ENCODE data around the gene VMAC. TPM values are rescaled to one million over a fixed set of nuclear protein-coding genes. Genes with fewer than 3 reads are reported as not detected.
"Not testable (repeated sequence)": the region's sequence is repeated elsewhere in the genome, so short reads cannot be mapped to it uniquely, and the experiment has no call there.

Gene VMAC
- total RNA-seq, 2 experiments from 2014 or later = 23.4 to 25.3 TPM

GRCh38 chr19:5873617-5874199 lies 31.0 kb upstream of the VMAC start:
- CTCF ChIA-PET = no interaction called here
- intact Hi-C loops (cut with DNase I, micrococcal nuclease) = no loop called here
- Mint-ChIP-seq H3K36me3 (ENCODE audit: low read depth) (no peaks in the 10 kb centered on the region), H3K4me3 (no peak overlapping the region), H3K27ac (no peak overlapping the region), H3K27me3 (no peaks in the 10 kb centered on the region), H3K9me3 (no peaks in the 10 kb centered on the region), H3K4me1 (ENCODE audit: low read depth) (no peaks in the 10 kb centered on the region)
- Histone ChIP-seq H3K27ac (ENCODE audit: low read depth in 1 of 2, low read length in 2 of 2) (no peak overlapping the region), H3K4me1 (ENCODE audit: insufficient read depth, low read length) (no peaks in the 10 kb centered on the region), H3K4me3 (ENCODE audit: low read length) (no peak overlapping the region), H3K9me3 (ENCODE audit: control insufficient read depth in 1 of 2, insufficient read depth in 1 of 2, low read length in 2 of 2) (no peaks in the 10 kb centered on the region), H3K27me3 (ENCODE audit: control insufficient read depth in 1 of 2, insufficient read depth in 2 of 2, low read length in 2 of 2) (peaks cover 3 to 12% of the 10 kb centered on the region in 2 experiments), H3K36me3 (ENCODE audit: insufficient read depth, low read length) (no peaks in the 10 kb centered on the region)
- no peak for TF ChIP-seq CTCF (IDR thresholded peaks at IDR 0.05)
- DNase-seq (no peak), ATAC-seq (ENCODE audit: poor library complexity) (no peak)
- POLR2A ChIA-PET = no interaction called here

GRCh38 chr19:5874496-5874895 lies 30.2 kb upstream of the VMAC start:
- H3K4me3 ChIP-seq (ENCODE audit: low read length) = not testable (repeated sequence)

GRCh38 chr19:5877427-5877826 lies 27.2 kb upstream of the VMAC start:
- H3K9me3 Mint-ChIP-seq = no peaks in the 10 kb centered on the region
- no peak overlapping the region for H3K27ac Mint-ChIP-seq
- no peaks in the 10 kb centered on the region for H3K36me3 ChIP-seq (ENCODE audit: insufficient read depth, low read length)
- no peak for TF ChIP-seq CTCF (IDR thresholded peaks at IDR 0.05)
- no peak overlapping the region for H3K4me3 ChIP-seq (ENCODE audit: low read length)
- H3K36me3 Mint-ChIP-seq (ENCODE audit: low read depth) = no peaks in the 10 kb centered on the region
- CTCF ChIA-PET = no interaction called here
- H3K27me3 ChIP-seq (ENCODE audit: control insufficient read depth in 1 of 2, insufficient read depth in 2 of 2, low read length in 2 of 2) = peaks cover 20 to 24% of the 10 kb centered on the region in 2 experiments
- intact Hi-C loops (cut with DNase I, micrococcal nuclease) = no loop called here
- no peaks in the 10 kb centered on the region for H3K4me1 ChIP-seq (ENCODE audit: insufficient read depth, low read length)
- H3K4me1 Mint-ChIP-seq (ENCODE audit: low read depth) = no peaks in the 10 kb centered on the region
- POLR2A ChIA-PET = no interaction called here
- no peak overlapping the region for H3K27ac ChIP-seq (ENCODE audit: low read depth in 1 of 2, low read length in 2 of 2)
- peaks cover 2% of the 10 kb centered on the region for H3K27me3 Mint-ChIP-seq
- DNase-seq (no peak), ATAC-seq (ENCODE audit: poor library complexity) (no peak)
- H3K9me3 ChIP-seq (ENCODE audit: control insufficient read depth in 1 of 2, insufficient read depth in 1 of 2, low read length in 2 of 2) = no peaks in the 10 kb centered on the region
- H3K4me3 Mint-ChIP-seq = no peak overlapping the region

More at GRCh38 chr19:5874496-5874895, 30.2 kb upstream of the VMAC start:
- DNase-seq; H3K4me3 Mint-ChIP-seq; H3K27ac Mint-ChIP-seq; H3K9me3 ChIP-seq (ENCODE audit: control insufficient read depth in 1 of 2, insufficient read depth in 1 of 2, low read length in 2 of 2); H3K4me1 ChIP-seq (ENCODE audit: insufficient read depth, low read length); H3K4me1 Mint-ChIP-seq (ENCODE audit: low read depth); H3K36me3 Mint-ChIP-seq (ENCODE audit: low read depth); H3K27me3 Mint-ChIP-seq; intact Hi-C loops (cut with DNase I, micrococcal nuclease); CTCF ChIA-PET; H3K36me3 ChIP-seq (ENCODE audit: insufficient read depth, low read length); H3K27ac ChIP-seq (ENCODE audit: low read depth in 1 of 2, low read length in 2 of 2); ATAC-seq (ENCODE audit: poor library complexity); H3K9me3 Mint-ChIP-seq; POLR2A ChIA-PET: not testable (repeated sequence)
- peaks cover 11 to 18% of the 10 kb centered on the region in 2 experiments for H3K27me3 ChIP-seq (ENCODE audit: control insufficient read depth in 1 of 2, insufficient read depth in 2 of 2, low read length in 2 of 2)

- H3K27ac ChIP-seq (ENCODE audit: low read depth in 1 of 2, low read length in 2 of 2) = no peak overlapping the region
- Mint-ChIP-seq H3K4me1 (ENCODE audit: low read depth) (no peaks in the 10 kb centered on the region), H3K27me3 (peaks cover 5% of the 10 kb centered on the region), H3K36me3 (ENCODE audit: low read depth) (no peaks in the 10 kb centered on the region), H3K9me3 (no peaks in the 10 kb centered on the region), H3K4me3 (no peak overlapping the region), H3K27ac (no peak overlapping the region)
- H3K4me1 ChIP-seq (ENCODE audit: insufficient read depth, low read length) = no peaks in the 10 kb centered on the region
- no peak for TF ChIP-seq CTCF (IDR thresholded peaks at IDR 0.05)
- no peak overlapping the region for H3K4me3 ChIP-seq (ENCODE audit: low read length)
- peaks cover 20 to 24% of the 10 kb centered on the region in 2 experiments for H3K27me3 ChIP-seq (ENCODE audit: control insufficient read depth in 1 of 2, insufficient read depth in 2 of 2, low read length in 2 of 2)
- CTCF ChIA-PET = no interaction called here
- H3K36me3 ChIP-seq (ENCODE audit: insufficient read depth, low read length) = no peaks in the 10 kb centered on the region
- intact Hi-C loops (cut with DNase I, micrococcal nuclease) = no loop called here
- DNase-seq (no peak), ATAC-seq (ENCODE audit: poor library complexity) (no peak)
- POLR2A ChIA-PET = no interaction called here
- H3K9me3 ChIP-seq (ENCODE audit: control insufficient read depth in 1 of 2, insufficient read depth in 1 of 2, low read length in 2 of 2) = no peaks in the 10 kb centered on the region
Measured at GRCh38 chr19:5877882-5878281, 26.8 kb upstream of the VMAC start.

Data from CD4-positive, alpha-beta T cell (primary cell).